ENCODE data around the gene PLPP7.
"Not testable (repeated sequence)": the region's sequence is repeated elsewhere in the genome, so short reads cannot be mapped to it uniquely, and the experiment has no call there.

PLPP7 gene

GRCh38 chr9:131260751-131261452, 28.6 kb upstream of the PLPP7 start:
- no peak overlapping the region for H3K4me3 ChIP-seq (ENCODE audit: low read depth, low read length)
- TF ChIP-seq CTCF (IDR thresholded peaks at IDR 0.05; ENCODE audit: borderline replicate concordance, insufficient read depth, low read depth, low read length): no peak

GRCh38 chr9:131262327-131263032, 27.0 kb upstream of the PLPP7 start:
- TF ChIP-seq CTCF (IDR thresholded peaks at IDR 0.05; ENCODE audit: borderline replicate concordance, insufficient read depth, low read depth, low read length): no peak
- no peak overlapping the region for H3K4me3 ChIP-seq (ENCODE audit: low read depth, low read length)

GRCh38 chr9:131263033-131263343, 26.5 kb upstream of the PLPP7 start:
- H3K4me3 ChIP-seq (ENCODE audit: low read depth, low read length): not testable (repeated sequence)

GRCh38 chr9:131263701-131264100, 25.8 kb upstream of the PLPP7 start:
- no peak overlapping the region for H3K4me3 ChIP-seq (ENCODE audit: low read depth, low read length)
- no peak for TF ChIP-seq CTCF (IDR thresholded peaks at IDR 0.05; ENCODE audit: borderline replicate concordance, insufficient read depth, low read depth, low read length)

GRCh38 chr9:131264231-131264630, 25.3 kb upstream of the PLPP7 start:
- no peak overlapping the region for H3K4me3 ChIP-seq (ENCODE audit: low read depth, low read length)
- TF ChIP-seq CTCF (IDR thresholded peaks at IDR 0.05; ENCODE audit: borderline replicate concordance, insufficient read depth, low read depth, low read length): no peak

- H3K4me3 ChIP-seq (ENCODE audit: low read depth, low read length): no peak overlapping the region
- TF ChIP-seq CTCF (IDR thresholded peaks at IDR 0.05; ENCODE audit: borderline replicate concordance, insufficient read depth, low read depth, low read length): no peak
Measured at GRCh38 chr9:131266266-131267229, 23.0 kb upstream of the PLPP7 start.

GRCh38 chr9:131270171-131271015, 19.1 kb upstream of the PLPP7 start:
- H3K4me3 ChIP-seq (ENCODE audit: low read depth, low read length): peak overlapping the region; percentile 38
- no peak for TF ChIP-seq CTCF (IDR thresholded peaks at IDR 0.05; ENCODE audit: borderline replicate concordance, insufficient read depth, low read depth, low read length)

- peak overlapping the region; percentile 38 for H3K4me3 ChIP-seq (ENCODE audit: low read depth, low read length)
Measured at GRCh38 chr9:131271016-131271273, 18.6 kb upstream of the PLPP7 start.

Data from GM12875 (cell line).